Right forelimb (tissue), 1 donor: Measurements from ENCODE around the gene FRMD4A.

Source experiments
- DNase-seq: peaks from one replicate; pipeline ENCODE4 v3.0.0-alpha.2; 2018

Gene FRMD4A

GRCh38 chr10:13658264-13658663 is 672.5 kb downstream of the FRMD4A start:
- DNase-seq: no peak

GRCh38 chr10:13657101-13657680 is 673.5 kb downstream of the FRMD4A start:
- no peak for DNase-seq

GRCh38 chr10:13656337-13657100 is 674.2 kb downstream of the FRMD4A start:
- DNase-seq: no peak

GRCh38 chr10:13654846-13655245 is 675.9 kb downstream of the FRMD4A start:
- DNase-seq: no peak

GRCh38 chr10:13654118-13654830 is 676.5 kb downstream of the FRMD4A start:
- DNase-seq: no peak

GRCh38 chr10:13652860-13653259 is 677.9 kb downstream of the FRMD4A start:
- no peak for DNase-seq

- no peak for DNase-seq
Observed at GRCh38 chr10:13651969-13652720, 678.6 kb downstream of the FRMD4A start.

GRCh38 chr10:13650961-13651360 is 679.8 kb downstream of the FRMD4A start:
- DNase-seq: no peak

GRCh38 chr10:13649844-13650520 is 680.7 kb downstream of the FRMD4A start:
- DNase-seq: no peak

GRCh38 chr10:13648425-13648824 is 682.3 kb downstream of the FRMD4A start:
- DNase-seq: no peak

- DNase-seq: no peak
Observed at GRCh38 chr10:13644866-13645265, 685.9 kb downstream of the FRMD4A start.

- no peak for DNase-seq
Observed at GRCh38 chr10:13643016-13643415, 687.7 kb downstream of the FRMD4A start.

- no peak for DNase-seq
Observed at GRCh38 chr10:13642293-13642692, 688.4 kb downstream of the FRMD4A start.

GRCh38 chr10:13637894-13638293 is 692.8 kb downstream of the FRMD4A start:
- no peak for DNase-seq

- no peak for DNase-seq
Observed at GRCh38 chr10:13637303-13637856, 693.3 kb downstream of the FRMD4A start.

- no peak for DNase-seq
Observed at GRCh38 chr10:13636776-13637175, 693.9 kb downstream of the FRMD4A start.

- DNase-seq: no peak
Observed at GRCh38 chr10:13634207-13634606, 696.5 kb downstream of the FRMD4A start.

GRCh38 chr10:13633689-13634088 is 697.0 kb downstream of the FRMD4A start:
- DNase-seq: peak; percentile 85

- peak; percentile 65 for DNase-seq
Observed at GRCh38 chr10:13632884-13633440, 697.8 kb downstream of the FRMD4A start.

GRCh38 chr10:13632440-13632839 is 698.3 kb downstream of the FRMD4A start:
- no peak for DNase-seq

GRCh38 chr10:13631594-13631993 is 699.1 kb downstream of the FRMD4A start:
- no peak for DNase-seq

GRCh38 chr10:13630231-13630630 is 700.5 kb downstream of the FRMD4A start:
- no peak for DNase-seq
